ENCODE results near the gene OMA1.

DNA sequence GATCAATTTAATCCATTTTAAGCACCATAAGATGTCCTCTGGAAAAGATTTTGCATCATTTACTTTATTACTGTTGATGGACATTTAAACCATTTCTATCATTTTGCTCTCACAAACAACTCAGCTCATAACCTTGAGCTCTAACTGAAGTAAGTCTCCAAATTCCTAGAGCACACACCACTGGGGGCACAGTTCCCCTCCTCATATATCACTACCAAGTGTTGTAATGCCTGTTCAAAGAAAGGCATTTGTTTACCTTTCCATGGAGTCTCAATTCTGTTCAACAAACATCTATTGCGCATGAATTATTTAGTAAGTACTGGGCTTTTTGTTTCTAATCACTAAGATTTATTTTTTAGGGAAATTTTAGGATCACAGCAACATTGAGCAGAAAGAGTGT is 8.9 kb upstream of the OMA1 start:
- TF ChIP-seq, protein P1, sequence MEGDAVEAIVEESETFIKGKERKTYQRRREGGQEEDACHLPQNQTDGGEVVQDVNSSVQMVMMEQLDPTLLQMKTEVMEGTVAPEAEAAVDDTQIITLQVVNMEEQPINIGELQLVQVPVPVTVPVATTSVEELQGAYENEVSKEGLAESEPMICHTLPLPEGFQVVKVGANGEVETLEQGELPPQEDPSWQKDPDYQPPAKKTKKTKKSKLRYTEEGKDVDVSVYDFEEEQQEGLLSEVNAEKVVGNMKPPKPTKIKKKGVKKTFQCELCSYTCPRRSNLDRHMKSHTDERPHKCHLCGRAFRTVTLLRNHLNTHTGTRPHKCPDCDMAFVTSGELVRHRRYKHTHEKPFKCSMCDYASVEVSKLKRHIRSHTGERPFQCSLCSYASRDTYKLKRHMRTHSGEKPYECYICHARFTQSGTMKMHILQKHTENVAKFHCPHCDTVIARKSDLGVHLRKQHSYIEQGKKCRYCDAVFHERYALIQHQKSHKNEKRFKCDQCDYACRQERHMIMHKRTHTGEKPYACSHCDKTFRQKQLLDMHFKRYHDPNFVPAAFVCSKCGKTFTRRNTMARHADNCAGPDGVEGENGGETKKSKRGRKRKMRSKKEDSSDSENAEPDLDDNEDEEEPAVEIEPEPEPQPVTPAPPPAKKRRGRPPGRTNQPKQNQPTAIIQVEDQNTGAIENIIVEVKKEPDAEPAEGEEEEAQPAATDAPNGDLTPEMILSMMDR (conservative IDR thresholded peaks at IDR 0.05 in 1 of 2, IDR thresholded peaks at IDR 0.05 in 1 of 2; ENCODE audit: extremely low read depth in 1 of 2, insufficient read depth in 1 of 2, low read depth in 1 of 2, low read length in 2 of 2), result no peak
- no peak for TF ChIP-seq EZH2 (IDR thresholded peaks at IDR 0.05; ENCODE audit: borderline replicate concordance, low read length)

All from mammary epithelial cell (primary cell).